GM12878 (cell line): ENCODE measurements around the gene FALEC. TPM values are rescaled to one million over a fixed set of nuclear protein-coding genes. Genes with fewer than 3 reads are reported as not detected.

ENCODE experiments used
- ATAC-seq: fragments of 200-7000 bp; cut with Tn5 transposase; 3 replicates; pipeline ENCODE4 v1.9.1; 2020; ENCODE audit warnings: mild to moderate bottlenecking, moderate library complexity
- BruUV-seq: library from RNA; stranded (reverse); fragments of 400-500 nt; replicated peaks from 2 replicates; lab custom pipeline; 2021; lab: Mats Ljungman, UMichigan
- CTCF ChIA-PET: fragments of 300-600 bp; sonication (Branson Sonifier 250); formaldehyde crosslinking; extraction: SDS; loops from one replicate; lab custom pipeline; 2021; ENCODE audit warnings: inconsistent platforms; lab: Yijun Ruan, JAX
- POLR2A ChIA-PET: fragments of 350-600 bp; formaldehyde crosslinking; extraction: SDS; loops from one replicate; lab custom pipeline; 2021; ENCODE audit warnings: inconsistent platforms; lab: Charles Lee
- RAD21 ChIA-PET: fragments of 300-600 bp; sonication (Branson Sonifier 250); formaldehyde crosslinking; loops from one replicate; lab custom pipeline; 2023; ENCODE audit warnings: antibody characterized with exemption; ENCODE audit not compliant: unreplicated experiment; lab: Charles Lee
- SMC1A ChIA-PET: fragments of 300-600 bp; sonication (Branson Sonifier 250); formaldehyde crosslinking; loops from one replicate; lab custom pipeline; 2023; ENCODE audit not compliant: unreplicated experiment, uncharacterized antibody; lab: Charles Lee
- DNase-seq: peaks from one replicate; pipeline ENCODE4 v3.0.0-alpha.2; 2011; ENCODE audit warnings: low read depth, low spot score
- FAIRE-seq: peaks from 3 replicates; lab custom pipeline; 2011; peaks lifted over from hg19 to GRCh38; lab: Jason Lieb, UNC
- H2AFZ ChIP-seq: 2 replicates; pipeline ENCODE4 v1.6.0; 2011; ENCODE audit warnings: low read depth, low read length, control low read depth; ENCODE audit not compliant: control insufficient read depth
- H3K27ac ChIP-seq: 2 replicates; pipeline ENCODE4 v1.5.1; 2011; ENCODE audit warnings: control low read depth; ENCODE audit not compliant: control insufficient read depth, insufficient read depth
- H3K27me3 ChIP-seq, 2 experiments: replicated peaks in 1 of 2; 2 replicates each; pipeline versions ENCODE4 v1.6.0 to v1.6.1; 2011; ENCODE audit warnings: low read length in 1 of 2; ENCODE audit not compliant: control insufficient read depth in 2 of 2, insufficient read depth in 2 of 2
- H3K36me3 ChIP-seq, 2 experiments: 2 replicates each; pipeline ENCODE4 v1.5.1; 2011; ENCODE audit warnings: low read length in 1 of 2; ENCODE audit not compliant: control insufficient read depth in 2 of 2, insufficient read depth in 2 of 2
- H3K4me1 ChIP-seq: 2 replicates; pipeline ENCODE4 v1.6.1; 2011; ENCODE audit warnings: mild to moderate bottlenecking, low read length, moderate library complexity, mixed read lengths; ENCODE audit not compliant: control insufficient read depth, insufficient read depth
- H3K4me2 ChIP-seq: 2 replicates; pipeline ENCODE4 v1.6.0; 2011; ENCODE audit warnings: control low read depth; ENCODE audit not compliant: control insufficient read depth, insufficient read depth
- H3K4me3 ChIP-seq: fragments of 200-600 bp; sonication (generic); 2 replicates; pipeline ENCODE4 v1.5.1; 2016
- H3K79me2 ChIP-seq: 2 replicates; pipeline ENCODE4 v1.6.0; 2011; ENCODE audit warnings: low read length; ENCODE audit not compliant: control insufficient read depth, insufficient read depth
- H3K9ac ChIP-seq: 2 replicates; pipeline ENCODE4 v1.8.0; 2011; ENCODE audit warnings: low read length, control low read depth, mixed read lengths; ENCODE audit not compliant: control insufficient read depth, insufficient read depth
- H3K9me3 ChIP-seq: replicated peaks from 3 replicates; pipeline ENCODE4 v1.5.1; 2011; ENCODE audit warnings: mild to moderate bottlenecking, low read length; ENCODE audit not compliant: control insufficient read depth, insufficient read depth
- H4K20me1 ChIP-seq: 2 replicates; pipeline ENCODE4 v1.6.0; 2011; ENCODE audit not compliant: control insufficient read depth, insufficient read depth
- ASH2L ChIP-seq: fragments of 300-600, 200-600 bp; sonication (generic); IDR thresholded peaks from 2 replicates; pipeline ENCODE4 v1.6.1; 2017; ENCODE audit warnings: low read depth, mild to moderate bottlenecking, borderline replicate concordance
- ATF7 ChIP-seq: fragments of 450-650 bp; IDR thresholded peaks from 2 replicates; pipeline ENCODE4 v1.6.1; 2016; ENCODE audit warnings: low read depth, mild to moderate bottlenecking
- BRCA1 ChIP-seq: IDR thresholded peaks from 2 replicates; pipeline ENCODE4 v1.6.1; 2011; ENCODE audit warnings: low read depth, low read length, improper control_type of control experiment
- CHD1 ChIP-seq: IDR thresholded peaks from 2 replicates; pipeline ENCODE4 v1.6.1; 2012; ENCODE audit warnings: low read depth, low read length, improper control_type of control experiment
- ELK1 ChIP-seq: IDR thresholded peaks from 2 replicates; pipeline ENCODE4 v1.6.1; 2012; ENCODE audit warnings: low read depth, low read length, improper control_type of control experiment
- KLF5 ChIP-seq: fragments of 450-650 bp; IDR thresholded peaks from 2 replicates; pipeline ENCODE4 v1.6.1; 2014; ENCODE audit warnings: mild to moderate bottlenecking; ENCODE audit not compliant: partially characterized antibody
- NFIC ChIP-seq: IDR thresholded peaks from 2 replicates; pipeline ENCODE4 v1.6.1; 2012; ENCODE audit warnings: low read depth, mild to moderate bottlenecking, inconsistent platforms, low read length, moderate library complexity
- RELB ChIP-seq: fragments of 450-650 bp; IDR thresholded peaks from 2 replicates; pipeline ENCODE4 v1.6.1; 2017; ENCODE audit warnings: low read depth, mild to moderate bottlenecking, moderate library complexity
- SUPT20H ChIP-seq: IDR thresholded peaks from 2 replicates; pipeline ENCODE4 v1.6.1; 2011; ENCODE audit warnings: low read depth, mild to moderate bottlenecking, low read length, moderate library complexity, borderline replicate concordance; ENCODE audit not compliant: control insufficient read depth
- WGBS: methylation state at CpG from one replicate; pipeline ENCODE4 v1.1.6; 2016; ENCODE audit warnings: low lambda C conversion rate; ENCODE audit not compliant: insufficient replicate concordance, insufficient coverage; ENCODE audit errors: missing lambda C conversion rate; 5-methylcytosine and 5-hydroxymethylcytosine counted together
- in situ Hi-C: fragments of 300-500 bp; cut with MboI; formaldehyde crosslinking; loops from 9 replicates; pipeline ENCODE4 v1.14.3; 2018; ENCODE audit warnings: mixed read lengths
- intact Hi-C: fragments of 100-400 bp; cut with micrococcal nuclease; formaldehyde crosslinking; loops from one replicate; pipeline ENCODE4 v1.14.2; 2022; ENCODE audit not compliant: unreplicated experiment
- polyA plus RNA-seq, 11 experiments: library from polyadenylated mRNA; depleted of rRNA in 4 of 11; unstranded in 6 of 11; stranded (reverse) in 5 of 11; fragments of >200 nt; fragmentation: Nextera tagmentation in 4 of 11; fragmentation: Illumina TruSeq in 1 of 11; extraction: Ambion mirVana in 4 of 11; extraction: Trizol in 1 of 11; gene quantifications; 1 replicate in 1 of 11; 2 replicates in 10 of 11; pipeline versions ENCODE4 v1.2.1 to v1.2.3, GENCODE V29; 2011 to 2016; ENCODE audit warnings: inconsistent platforms in 2 of 11, missing spikeins in 2 of 11, low read depth in 1 of 11
- total RNA-seq, 4 experiments: library from RNA; depleted of rRNA in 3 of 4; stranded (reverse); fragments of >200 nt in 3 of 4; fragmentation: Illumina TruSeq in 1 of 4; extraction: Trizol in 1 of 4; gene quantifications; 2 replicates each; pipeline versions ENCODE4 v1.2.1 to v1.2.3, GENCODE V29; 2013 to 2021
- TF ChIP-seq, protein P1 (sequence below): fragments of 450-650 bp; IDR thresholded peaks from 2 replicates; pipeline ENCODE4 v1.6.1; 2016; ENCODE audit warnings: mild to moderate bottlenecking
- TF ChIP-seq, protein P2 (sequence below): IDR thresholded peaks from 2 replicates; pipeline ENCODE4 v1.6.1; 2011; ENCODE audit warnings: low read depth, mild to moderate bottlenecking, low read length, moderate library complexity, borderline replicate concordance; ENCODE audit errors: extremely low read depth
- TF ChIP-seq, protein P3 (sequence below): IDR thresholded peaks from 2 replicates; pipeline ENCODE4 v1.6.1; 2012; ENCODE audit warnings: improper control_type of control experiment, low read depth, low read length; ENCODE audit not compliant: insufficient replicate concordance

FALEC gene
- total and polyA plus RNA-seq, 10 of the 15 experiments (the other 5 are each of a cell fraction or from before 2014, with no cell fraction given) = 0.21 to 0.71 (median 0.32) TPM; not detected in 3

- 48% methylated on average over 9 of the region's 12 CpGs for WGBS
- CTCF ChIA-PET = no interaction called here
- Histone ChIP-seq H2AFZ (no peak overlapping the region), H3K27ac (no peak overlapping the region), H3K9ac (no peak overlapping the region), H3K4me1 (peaks cover 3% of the 10 kb centered on the region; the same call in 1 of the 2 replicates), H3K27me3 (no peaks in the 10 kb centered on the region; a peak in 1 of 4 replicates), H3K4me3 (no peak overlapping the region), H3K9me3 (no peaks in the 10 kb centered on the region), H3K36me3 (no peaks in the 10 kb centered on the region), H3K4me2 (no peak overlapping the region), H4K20me1 (no peaks in the 10 kb centered on the region), H3K79me2 (no peaks in the 10 kb centered on the region)
- RAD21 ChIA-PET = no interaction called here
- in situ Hi-C loops (no loop called here), intact Hi-C loops (no loop called here)
- FAIRE-seq = no peak
- POLR2A ChIA-PET = interaction anchor here (0.5 kb wide), 1 partner anchor 13 kb away, joined by 6 read pairs; no protein-coding TSS in a partner anchor
- no peak for ATAC-seq
- SMC1A ChIA-PET = no interaction called here
- BruUV-seq = no TSS peak
- no peak for DNase-seq
- TF ChIP-seq NFIC (no peak), ASH2L (no peak), RELB (no peak), CHD1 (no peak), BRCA1 (no peak), KLF5 (no peak), ELK1 (no peak), SUPT20H (no peak), ATF7 (no peak)
- TF ChIP-seq, protein P1, sequence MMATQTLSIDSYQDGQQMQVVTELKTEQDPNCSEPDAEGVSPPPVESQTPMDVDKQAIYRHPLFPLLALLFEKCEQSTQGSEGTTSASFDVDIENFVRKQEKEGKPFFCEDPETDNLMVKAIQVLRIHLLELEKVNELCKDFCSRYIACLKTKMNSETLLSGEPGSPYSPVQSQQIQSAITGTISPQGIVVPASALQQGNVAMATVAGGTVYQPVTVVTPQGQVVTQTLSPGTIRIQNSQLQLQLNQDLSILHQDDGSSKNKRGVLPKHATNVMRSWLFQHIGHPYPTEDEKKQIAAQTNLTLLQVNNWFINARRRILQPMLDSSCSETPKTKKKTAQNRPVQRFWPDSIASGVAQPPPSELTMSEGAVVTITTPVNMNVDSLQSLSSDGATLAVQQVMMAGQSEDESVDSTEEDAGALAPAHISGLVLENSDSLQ = no peak
- TF ChIP-seq, protein P2, sequence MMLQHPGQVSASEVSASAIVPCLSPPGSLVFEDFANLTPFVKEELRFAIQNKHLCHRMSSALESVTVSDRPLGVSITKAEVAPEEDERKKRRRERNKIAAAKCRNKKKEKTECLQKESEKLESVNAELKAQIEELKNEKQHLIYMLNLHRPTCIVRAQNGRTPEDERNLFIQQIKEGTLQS = no peak
- TF ChIP-seq, protein P3, sequence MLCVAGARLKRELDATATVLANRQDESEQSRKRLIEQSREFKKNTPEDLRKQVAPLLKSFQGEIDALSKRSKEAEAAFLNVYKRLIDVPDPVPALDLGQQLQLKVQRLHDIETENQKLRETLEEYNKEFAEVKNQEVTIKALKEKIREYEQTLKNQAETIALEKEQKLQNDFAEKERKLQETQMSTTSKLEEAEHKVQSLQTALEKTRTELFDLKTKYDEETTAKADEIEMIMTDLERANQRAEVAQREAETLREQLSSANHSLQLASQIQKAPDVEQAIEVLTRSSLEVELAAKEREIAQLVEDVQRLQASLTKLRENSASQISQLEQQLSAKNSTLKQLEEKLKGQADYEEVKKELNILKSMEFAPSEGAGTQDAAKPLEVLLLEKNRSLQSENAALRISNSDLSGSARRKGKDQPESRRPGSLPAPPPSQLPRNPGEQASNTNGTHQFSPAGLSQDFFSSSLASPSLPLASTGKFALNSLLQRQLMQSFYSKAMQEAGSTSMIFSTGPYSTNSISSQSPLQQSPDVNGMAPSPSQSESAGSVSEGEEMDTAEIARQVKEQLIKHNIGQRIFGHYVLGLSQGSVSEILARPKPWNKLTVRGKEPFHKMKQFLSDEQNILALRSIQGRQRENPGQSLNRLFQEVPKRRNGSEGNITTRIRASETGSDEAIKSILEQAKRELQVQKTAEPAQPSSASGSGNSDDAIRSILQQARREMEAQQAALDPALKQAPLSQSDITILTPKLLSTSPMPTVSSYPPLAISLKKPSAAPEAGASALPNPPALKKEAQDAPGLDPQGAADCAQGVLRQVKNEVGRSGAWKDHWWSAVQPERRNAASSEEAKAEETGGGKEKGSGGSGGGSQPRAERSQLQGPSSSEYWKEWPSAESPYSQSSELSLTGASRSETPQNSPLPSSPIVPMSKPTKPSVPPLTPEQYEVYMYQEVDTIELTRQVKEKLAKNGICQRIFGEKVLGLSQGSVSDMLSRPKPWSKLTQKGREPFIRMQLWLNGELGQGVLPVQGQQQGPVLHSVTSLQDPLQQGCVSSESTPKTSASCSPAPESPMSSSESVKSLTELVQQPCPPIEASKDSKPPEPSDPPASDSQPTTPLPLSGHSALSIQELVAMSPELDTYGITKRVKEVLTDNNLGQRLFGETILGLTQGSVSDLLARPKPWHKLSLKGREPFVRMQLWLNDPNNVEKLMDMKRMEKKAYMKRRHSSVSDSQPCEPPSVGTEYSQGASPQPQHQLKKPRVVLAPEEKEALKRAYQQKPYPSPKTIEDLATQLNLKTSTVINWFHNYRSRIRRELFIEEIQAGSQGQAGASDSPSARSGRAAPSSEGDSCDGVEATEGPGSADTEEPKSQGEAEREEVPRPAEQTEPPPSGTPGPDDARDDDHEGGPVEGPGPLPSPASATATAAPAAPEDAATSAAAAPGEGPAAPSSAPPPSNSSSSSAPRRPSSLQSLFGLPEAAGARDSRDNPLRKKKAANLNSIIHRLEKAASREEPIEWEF = no peak
Measured at GRCh38 chr1:150552911-150553289, 37.3 kb downstream of the FALEC start.
